EH (cell line): Measurements from ENCODE around the gene GCLM.
"Not testable (repeated sequence)": the region's sequence is repeated elsewhere in the genome, so short reads cannot be mapped to it uniquely, and the experiment has no call there.

Source experiments
- DNase-seq: peaks from one replicate; pipeline ENCODE4 v3.0.0-alpha.2; 2015; ENCODE audit warnings: low read depth

Gene GCLM, protein sequence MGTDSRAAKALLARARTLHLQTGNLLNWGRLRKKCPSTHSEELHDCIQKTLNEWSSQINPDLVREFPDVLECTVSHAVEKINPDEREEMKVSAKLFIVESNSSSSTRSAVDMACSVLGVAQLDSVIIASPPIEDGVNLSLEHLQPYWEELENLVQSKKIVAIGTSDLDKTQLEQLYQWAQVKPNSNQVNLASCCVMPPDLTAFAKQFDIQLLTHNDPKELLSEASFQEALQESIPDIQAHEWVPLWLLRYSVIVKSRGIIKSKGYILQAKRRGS

DNA sequence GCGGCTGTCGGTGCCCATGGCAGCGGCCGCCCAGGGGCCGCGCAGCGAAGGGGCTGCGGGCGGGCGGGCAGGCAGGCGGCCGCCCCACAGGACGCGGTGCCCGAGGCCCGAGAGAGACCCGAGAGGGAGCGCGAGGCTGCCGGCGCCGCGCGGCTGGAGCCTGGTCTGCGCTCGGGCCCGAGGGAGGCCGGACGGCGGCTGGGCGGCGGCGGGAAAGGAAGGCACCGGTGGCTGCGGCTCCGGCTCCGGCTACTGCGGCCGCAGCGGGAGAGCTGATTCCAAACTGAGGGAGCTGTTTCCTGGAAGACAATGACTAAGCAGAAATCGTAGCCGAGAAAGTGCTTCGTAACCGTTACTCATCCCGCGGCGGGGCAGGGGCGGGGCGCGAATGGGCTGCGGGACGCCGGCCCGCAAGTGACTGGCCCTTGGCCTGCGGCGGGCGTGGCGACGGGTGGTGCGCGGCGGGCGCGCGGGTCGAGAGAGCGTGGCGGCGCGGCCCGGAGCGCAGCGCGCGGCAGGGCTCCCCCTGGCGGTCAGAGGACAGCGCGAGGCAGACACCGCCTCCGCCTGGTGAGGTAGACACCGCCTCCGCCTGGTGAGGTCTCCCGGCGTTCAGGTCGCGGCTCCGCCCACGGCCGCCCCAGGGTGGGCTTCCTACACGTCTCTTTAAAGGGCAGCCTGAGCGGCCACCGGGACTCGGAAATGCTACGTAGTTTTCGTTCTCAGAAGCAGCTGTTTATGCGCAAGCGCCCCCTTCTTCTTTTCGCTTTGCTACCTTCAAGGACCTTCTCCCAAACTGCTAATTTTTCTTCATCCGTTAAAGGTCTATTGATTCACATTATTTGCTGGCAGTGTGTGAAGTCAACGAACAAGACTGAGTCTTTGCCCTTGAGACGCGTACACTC lies at the start of gene GCLM:
Gene GCLM, minus strand, starts transcription at position 285 of the 905 bp plus-strand sequence. Its CDS starts 267 bp downstream, at position 18.
- DNase-seq = peak; percentile 95

DNA sequence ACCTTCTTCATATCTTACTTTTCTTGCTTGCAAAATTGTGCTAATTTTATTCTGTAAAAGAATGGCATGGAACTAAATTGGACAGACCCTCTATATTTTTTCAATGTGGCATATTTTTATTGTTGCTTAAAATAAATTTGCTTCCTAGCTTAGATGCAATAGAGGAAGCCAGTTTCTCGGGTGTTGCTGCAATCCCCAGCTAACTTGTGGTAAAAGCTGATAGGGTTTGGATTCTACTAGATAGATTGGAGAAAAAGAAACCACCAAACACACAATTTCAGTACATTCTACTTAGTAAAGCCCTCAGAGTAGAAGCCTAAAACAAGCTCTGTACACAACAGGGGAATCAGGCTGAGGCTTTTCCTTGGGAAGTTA lies 49.5 kb upstream of the GCLM start:
- DNase-seq = no peak

DNA sequence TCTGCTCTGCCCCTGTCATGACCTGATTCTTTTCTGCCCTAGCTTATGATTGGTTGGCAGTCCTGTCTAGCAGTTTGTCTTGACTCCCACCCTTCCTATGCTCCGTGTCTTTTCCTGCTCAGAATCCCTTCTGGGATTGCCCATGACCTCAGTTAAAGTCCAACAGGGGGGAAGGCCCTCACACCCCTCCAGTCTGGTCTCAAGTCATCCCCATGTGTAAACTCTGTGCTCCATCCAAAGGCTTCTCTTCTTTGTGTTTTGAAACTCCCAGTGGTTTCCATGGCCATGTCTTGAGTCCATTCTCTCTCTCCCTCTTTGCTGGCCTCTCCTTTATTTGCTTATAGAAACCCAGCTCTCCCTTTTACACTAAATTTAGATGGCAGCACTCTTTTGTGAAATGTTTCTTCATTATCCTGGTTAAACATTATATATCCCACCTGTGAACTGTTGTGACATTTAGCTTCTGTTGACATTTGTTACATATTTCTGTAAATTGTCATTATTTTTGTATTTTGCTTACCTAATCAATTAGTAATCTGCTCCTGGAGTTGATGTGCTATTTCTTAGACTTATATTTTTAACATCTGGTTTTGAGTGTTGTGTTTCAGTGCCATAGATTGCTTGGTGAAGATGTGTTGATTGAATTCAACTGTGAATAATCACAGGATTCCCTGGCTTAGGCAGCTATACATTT lies 48.9 kb upstream of the GCLM start:
- DNase-seq = no peak

DNA sequence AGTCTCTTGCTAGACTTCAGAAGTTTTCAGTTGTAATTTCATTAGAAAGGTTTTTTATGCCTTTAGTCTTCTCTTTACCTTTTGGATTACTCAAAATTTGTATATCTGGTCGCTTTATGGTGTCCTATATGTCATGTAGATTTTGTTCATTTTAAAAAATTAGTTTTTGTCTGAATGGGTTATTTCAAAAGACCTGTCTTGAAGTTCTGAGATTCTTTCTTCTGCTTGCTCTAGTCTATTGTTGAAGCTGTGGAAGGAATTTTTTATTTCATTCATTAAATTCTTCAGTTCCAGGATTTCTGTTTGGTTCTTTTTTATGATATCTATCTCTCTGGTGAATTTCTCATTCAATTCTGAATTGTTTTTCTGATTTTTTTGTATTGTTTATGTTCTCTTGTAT lies 46.5 kb upstream of the GCLM start:
- no peak for DNase-seq

DNA sequence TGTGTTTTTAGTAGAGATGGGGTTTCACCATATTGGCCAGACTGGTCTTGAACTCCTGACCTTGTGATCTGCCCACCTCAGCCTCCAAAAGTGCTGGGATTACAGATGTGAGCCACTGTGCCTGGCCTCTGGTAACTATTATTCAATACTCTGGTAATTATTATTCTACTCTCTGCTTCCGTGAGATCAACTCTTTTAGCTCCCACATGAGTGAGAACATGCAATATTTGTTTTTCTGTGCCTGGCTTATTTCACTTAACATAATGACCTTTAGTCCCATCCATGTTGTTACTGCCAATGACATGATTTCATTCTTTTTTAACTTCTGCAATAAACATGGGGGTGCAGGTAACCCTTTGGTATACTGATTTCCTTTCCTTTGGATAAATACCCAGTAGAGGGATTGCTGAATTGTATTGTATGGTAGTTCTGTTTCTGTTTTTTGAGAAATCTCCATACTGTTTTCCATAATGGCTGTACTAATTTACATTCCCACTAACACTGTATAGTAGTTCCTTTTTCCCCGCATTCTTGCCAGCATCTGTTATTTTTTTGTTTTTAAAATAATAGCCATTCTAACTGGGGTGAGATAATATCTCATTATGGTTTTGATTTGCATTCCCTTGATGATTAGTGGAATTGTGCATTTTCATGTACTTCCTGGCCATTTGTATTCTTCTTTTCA lies 37.9 kb upstream of the GCLM start:
- not testable (repeated sequence) for DNase-seq

DNA sequence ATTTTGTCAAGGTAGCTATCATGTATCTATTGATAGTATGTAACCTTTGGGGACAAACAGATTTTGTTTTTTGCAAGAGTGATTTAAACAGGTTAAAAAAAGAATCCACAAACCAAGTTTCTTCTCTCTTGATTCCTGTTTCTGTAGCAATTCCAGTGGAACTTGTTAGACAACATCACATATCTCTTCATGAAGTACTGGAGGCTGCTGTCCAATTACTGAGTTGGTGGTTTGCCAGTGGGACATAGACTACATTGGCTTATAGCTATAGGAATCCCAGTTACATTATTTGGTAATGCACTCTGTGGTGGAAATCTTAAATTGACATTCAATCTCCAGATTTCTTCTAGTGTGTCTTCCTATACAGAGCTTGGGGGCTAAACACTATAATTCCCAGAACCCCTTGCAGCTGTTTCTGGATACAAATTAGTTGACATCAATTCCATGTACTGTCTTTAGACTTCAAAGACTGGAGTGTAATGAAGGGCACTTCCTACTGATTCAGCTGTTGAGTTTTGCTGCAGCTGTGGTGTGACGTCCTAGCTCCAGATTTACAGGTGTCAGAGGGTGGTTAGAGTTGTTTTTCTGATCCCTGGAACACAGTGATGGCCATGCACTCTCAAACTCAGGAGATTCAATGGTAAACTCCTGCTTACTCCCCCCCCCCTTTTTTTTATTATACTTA lies 29.4 kb upstream of the GCLM start:
- no peak for DNase-seq

DNA sequence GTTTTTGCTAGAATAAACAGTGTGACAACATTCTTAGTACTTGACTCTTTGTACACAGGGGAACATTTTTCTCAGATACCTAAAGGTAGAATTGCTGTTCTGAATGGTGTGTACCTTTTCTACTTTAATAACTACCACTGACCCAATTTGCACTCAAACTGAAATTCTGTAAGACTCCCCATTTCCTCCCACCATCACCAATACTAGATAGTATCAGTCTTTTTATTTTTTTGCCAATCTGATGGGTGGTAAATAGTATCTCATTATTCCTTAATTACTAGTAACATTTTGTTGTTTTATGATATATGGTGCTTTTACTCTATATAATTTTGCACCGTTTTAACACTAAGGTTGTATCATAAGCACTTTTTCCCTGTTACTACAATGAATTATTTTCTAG lies 28.8 kb upstream of the GCLM start:
- DNase-seq = no peak

DNA sequence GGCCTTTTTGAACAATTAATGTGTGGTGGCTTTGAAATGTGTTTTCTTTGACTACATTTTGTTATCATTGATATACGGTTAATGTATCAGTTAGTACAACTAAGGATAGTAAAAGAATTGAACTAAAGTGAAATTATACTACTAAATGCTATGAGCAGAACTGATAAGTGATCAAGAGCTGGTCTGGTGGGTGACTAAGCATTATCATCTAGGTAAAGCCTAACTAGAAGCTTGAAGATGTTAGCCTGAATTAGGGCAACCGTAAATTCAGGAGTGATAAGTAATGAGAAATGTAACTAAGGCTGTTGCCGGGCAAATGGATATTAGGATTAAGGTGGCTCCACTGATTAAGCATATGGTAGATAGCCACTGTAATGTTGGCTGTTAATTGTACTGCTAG lies 16.0 kb upstream of the GCLM start:
- DNase-seq = no peak

DNA sequence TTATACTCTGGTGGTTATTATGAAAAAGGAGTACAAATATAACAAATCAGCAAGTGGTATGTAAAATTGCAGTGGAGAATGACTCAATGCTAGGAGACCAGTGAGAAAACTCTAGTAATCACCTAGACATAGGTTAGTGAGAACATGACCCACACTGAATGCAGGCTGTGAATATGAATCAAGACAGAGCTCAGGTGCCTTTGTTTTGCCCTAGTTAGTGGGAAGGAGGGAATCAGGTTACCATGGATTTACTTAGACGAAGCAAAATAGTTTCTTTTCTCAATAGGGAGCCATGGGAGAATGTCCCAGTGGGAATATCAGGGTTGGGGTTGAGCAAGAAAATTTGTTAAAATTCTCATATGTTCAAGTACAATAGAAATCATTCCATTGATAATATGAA lies 10.6 kb upstream of the GCLM start:
- no peak for DNase-seq

DNA sequence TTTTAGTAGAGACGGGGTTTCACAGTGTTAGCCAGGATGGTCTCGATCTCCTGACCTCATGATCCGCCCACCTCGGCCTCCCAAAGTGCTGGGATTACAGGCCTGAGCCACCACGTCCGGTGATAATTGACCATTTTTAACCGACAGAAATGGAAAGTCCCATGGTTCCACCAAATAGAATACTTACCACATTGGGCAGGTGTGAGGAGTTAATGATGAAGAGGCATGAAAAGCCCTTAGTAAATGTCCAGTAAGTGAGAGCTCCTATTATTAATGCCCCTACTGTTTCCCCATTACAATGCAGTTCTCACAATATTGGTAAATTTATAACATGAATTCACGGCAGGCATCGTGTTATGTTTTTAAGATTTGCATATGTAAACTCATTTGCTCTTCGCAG lies 8.1 kb upstream of the GCLM start:
- no peak for DNase-seq

DNA sequence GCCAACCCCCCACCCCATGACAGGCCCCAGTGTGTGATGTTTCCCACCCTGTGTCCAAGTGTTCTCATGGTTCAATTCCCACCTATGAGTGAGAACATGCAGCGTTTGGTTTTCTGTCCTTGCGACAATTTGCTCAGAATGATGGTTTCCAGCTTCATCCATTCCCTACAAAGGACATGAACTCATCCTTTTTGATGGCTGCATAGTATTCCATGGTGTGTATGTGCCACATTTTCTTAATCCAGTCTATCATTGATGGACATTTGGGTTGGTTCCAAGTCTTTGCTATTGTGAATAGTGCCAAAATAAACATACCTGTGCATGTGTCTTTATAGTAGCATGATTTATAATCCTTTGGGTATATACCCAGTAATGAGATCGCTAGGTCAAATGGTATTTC lies 1.6 kb upstream of the GCLM start:
- not testable (repeated sequence) for DNase-seq

DNA sequence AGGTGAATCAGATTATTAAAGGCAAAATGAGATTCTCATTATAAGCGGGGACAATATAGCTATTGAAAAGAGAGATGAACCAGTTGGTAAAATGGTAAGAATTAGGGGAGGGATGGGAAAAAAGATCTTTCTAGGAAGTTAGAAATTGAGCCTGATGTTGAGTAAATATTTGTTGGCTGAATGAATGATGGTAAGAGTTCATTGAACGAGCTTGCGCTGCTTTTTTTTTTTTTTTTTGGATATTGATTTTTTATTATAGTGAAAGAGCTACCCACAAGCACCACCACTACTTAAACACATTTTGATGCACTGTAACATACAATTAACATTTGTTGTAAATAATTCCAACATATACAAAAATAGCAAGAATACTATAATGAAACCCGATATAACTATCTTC lies 1.1 kb upstream of the GCLM start:
- no peak for DNase-seq

DNA sequence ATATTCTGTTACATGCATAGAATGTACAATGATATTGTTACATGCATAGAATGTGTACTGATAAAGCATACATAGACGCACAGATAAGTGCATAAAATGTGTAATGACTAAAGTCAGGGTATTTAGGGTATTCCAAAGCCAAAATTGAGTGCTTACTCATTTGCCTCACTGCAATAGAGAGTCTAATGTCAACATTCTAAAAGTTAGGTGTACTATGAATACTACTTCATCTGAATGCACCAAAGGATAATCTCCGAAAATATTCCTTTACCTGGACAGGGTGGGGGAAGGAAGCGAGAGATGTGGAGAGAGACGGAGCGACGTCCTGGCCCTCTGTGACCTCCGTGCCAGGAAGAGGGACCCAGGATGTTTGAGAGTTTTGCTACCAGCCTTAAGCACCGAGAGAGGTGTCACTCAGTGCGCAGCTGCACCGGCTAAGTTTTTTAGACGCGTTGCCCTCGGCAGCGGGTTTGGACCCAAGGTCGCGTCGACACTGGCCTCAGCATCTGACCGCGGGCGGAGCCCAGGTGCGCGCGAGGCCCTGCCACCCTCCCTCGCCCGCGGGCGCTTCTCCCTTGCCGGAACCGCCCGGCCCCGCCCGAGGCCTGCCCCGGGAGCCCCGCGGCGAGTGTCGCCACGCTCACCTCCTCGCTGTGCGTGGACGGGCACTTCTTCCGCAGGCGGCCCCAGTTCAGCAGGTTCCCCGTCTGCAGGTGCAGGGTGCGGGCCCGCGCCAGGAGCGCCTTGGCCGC lies 660 bp downstream of the GCLM start:
- peak; percentile 30 for DNase-seq

DNA sequence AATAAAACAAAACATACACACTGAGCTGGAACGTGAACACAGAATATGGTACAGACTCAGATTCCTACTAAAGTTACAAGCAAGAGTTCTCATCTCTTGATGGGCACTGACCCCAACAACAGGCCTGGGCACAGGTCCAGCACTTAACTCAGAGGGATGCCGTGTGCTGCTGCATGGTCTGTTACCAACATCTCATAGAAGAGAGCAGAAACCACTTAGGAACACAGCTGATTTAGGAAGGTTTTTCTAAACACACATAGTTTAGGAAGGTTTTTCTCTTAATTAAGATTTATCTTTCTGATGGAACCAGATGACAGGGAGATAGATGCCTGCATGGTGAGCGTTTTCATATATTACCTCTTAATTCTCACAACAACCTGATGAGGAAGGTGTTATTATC lies 1.5 kb downstream of the GCLM start:
- DNase-seq = peak; percentile 67

DNA sequence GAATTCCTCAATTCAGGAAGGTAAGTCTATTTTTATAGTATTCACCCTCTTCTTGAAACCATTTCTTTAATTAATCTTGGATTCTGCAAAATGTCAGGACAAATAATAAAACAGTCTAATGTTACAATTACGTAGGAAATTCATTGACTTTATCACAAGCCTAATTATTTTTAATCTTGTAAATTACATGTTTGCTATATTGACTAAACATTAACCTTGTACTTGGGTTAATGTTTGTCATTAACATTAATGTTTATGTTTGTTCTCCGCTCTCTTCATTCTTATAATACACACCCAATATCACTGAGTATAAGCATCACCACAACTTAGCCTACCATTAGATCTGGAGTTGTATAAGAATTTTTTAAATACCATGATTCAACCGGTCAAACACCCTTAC lies 2.8 kb downstream of the GCLM start:
- no peak for DNase-seq

DNA sequence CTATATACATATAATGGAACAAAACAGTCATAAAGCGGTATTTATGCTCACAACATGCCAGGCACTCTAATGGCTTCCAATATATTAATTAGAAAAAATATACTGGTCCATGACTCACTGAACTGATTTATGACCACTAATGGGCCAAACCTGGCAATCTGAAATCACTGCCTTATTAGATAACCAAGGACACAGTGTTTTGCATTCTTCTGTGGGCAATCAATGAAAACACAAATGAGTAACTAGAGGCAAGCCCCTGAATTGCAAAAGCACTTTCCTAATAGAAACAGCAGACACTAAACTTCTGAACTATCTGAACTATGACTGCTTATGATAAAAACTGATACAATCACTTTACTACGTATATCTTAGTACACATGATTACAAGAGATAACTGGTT lies 3.5 kb downstream of the GCLM start:
- peak; percentile 61 for DNase-seq

DNA sequence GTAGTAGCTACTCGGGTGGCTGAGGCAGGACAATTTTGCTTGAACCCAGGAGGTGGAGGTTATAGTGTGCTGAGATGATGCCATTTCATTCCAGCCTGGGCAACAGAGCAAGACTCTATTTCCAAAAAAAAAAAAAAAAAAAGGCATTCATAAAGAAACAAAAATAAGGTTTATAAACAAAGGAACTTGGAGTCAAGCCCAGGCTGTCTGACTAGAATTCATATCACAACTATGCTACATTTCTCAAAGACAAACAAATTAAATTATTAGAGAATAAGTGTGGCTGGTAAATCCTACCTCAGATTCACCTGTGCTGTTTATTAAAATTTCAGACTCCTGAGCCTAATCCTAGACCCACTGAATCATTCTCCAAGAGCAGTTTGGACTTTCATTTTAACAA lies 4.2 kb downstream of the GCLM start:
- peak; percentile 16 for DNase-seq

DNA sequence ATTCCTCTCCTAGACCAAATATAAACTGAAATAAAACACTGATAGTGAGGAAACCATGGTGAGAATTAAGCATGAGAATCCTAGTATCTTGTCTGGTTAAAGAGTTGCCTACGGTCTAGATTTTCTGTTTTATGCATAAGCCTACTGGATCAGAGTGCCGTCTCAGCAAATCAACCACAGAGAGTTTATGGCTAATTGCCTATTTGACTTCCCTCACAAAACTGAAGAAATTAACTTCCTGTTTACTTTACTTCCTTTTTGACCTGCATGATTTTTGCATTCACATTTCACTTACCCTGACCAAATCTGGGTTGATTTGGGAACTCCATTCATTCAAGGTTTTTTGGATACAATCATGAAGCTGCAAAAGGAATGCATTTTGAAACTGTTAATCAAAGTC lies 5.0 kb downstream of the GCLM start:
- no peak for DNase-seq

DNA sequence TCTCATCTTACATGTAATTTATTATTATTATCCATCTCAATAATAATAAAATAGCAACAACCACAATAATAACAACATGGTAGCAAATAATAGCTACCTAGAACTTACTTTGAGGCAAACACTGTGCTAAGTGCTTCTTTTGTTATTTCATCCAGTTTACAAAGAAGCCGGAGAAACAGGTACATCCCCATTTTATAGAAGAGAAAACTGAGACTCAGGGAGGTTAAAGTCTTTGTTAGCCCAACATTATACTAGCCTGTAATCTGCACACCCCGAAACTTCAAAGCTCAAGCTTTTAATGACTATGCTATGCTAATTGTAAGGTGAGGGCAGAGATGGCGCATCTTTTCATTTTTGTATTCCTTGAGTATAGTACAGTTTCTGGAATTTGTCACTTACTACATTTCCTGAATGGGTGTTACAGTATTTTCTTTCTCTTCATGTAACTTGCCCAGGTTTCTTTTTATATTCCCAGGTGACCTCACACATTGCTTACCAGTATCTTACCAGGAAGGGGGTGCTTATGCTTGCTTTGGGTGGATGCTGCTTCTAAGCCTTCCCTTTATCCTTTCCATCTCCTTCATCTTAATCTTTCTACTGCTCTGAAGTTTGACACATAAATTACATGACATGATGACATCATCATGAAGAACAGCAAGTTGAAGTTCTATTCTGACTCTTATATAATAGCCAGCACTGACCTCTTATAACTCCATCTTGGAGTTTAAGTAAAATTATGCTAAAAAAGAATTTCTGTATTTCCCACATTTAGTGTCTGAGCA lies 8.3 kb downstream of the GCLM start:
- DNase-seq = no peak

DNA sequence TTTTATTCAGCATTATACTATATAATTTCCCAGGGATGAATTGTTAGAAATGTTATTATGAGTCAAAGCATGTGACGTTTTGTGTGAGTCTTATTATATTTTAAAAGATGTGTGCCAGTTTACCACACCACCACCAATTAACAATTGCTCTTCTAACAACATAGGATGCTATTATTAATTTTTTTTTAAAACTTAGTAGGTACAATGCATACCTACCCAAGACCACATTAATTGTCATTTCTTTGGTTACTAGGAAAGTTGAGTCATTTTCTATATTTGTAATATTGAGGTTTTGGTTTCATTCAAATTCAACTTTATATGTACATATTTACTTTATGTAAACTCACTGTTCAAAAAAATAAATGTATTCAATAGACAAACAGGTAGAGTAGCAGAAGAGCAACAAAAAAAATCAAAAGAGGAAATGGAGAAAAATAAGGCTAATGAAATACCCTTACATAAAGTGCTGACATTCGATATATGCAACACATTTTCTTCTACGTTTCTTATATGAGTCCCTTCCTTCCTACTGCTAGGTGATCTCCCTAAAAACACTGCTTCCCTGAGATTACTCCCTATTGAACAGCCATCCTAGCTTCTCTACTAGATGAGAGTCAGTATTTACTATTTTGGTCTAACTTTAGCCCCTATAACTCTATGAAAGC lies 9.6 kb downstream of the GCLM start:
- no peak for DNase-seq
